ENCODE data around the gene RNF157. TPM values are rescaled to one million over a fixed set of nuclear protein-coding genes. Genes with fewer than 3 reads are reported as not detected.

The RNF157 gene
- polyA plus RNA-seq, 2 of the 4 experiments (the other 2 are of a cell fraction), result 7.2 to 8.5 TPM

GRCh38 chr17:76130473-76130872 is 109.8 kb downstream of the RNF157 start (continued):
- TF ChIP-seq ELK1 (IDR thresholded peaks at IDR 0.05; ENCODE audit: low read depth, low read length), result no peak
- no peak for TF ChIP-seq CBX8 (IDR thresholded peaks at IDR 0.05)
- no peak for TF ChIP-seq TFCP2L1 (CRISPR knock-in tag; IDR thresholded peaks at IDR 0.05)
- TF ChIP-seq MAX (IDR thresholded peaks at IDR 0.05), result no peak
- no peak for TF ChIP-seq FOSL2 (IDR thresholded peaks at IDR 0.05)
- TF ChIP-seq FOSL2 (CRISPR knock-in tag; IDR thresholded peaks at IDR 0.05), result no peak
- no peak for TF ChIP-seq MYC (IDR thresholded peaks at IDR 0.05; ENCODE audit: borderline replicate concordance, low read length)
- TF ChIP-seq PHF8 (IDR thresholded peaks at IDR 0.05; ENCODE audit: borderline replicate concordance, low read depth), result no peak
- no peak for TF ChIP-seq FOXS1 (CRISPR knock-in tag; IDR thresholded peaks at IDR 0.05)
- TF ChIP-seq JUNB (IDR thresholded peaks at IDR 0.05), result no peak
- TF ChIP-seq RFX5 (IDR thresholded peaks at IDR 0.05), result no peak
- no peak for TF ChIP-seq CHD4 (IDR thresholded peaks at IDR 0.05; ENCODE audit: borderline replicate concordance)
- TF ChIP-seq RARB (CRISPR knock-in tag; IDR thresholded peaks at IDR 0.05), result no peak
- no peak for TF ChIP-seq HDAC2 (IDR thresholded peaks at IDR 0.05)

GRCh38 chr17:76125922-76126321 is 114.4 kb downstream of the RNF157 start:
- TF ChIP-seq PBX3 (IDR thresholded peaks at IDR 0.05) (no peak), SMC3 (IDR thresholded peaks at IDR 0.05) (no peak), NFE2L2 (conservative IDR thresholded peaks at IDR 0.05; ENCODE audit: low read length) (no peak), RAD21 (conservative IDR thresholded peaks at IDR 0.05 in 1 of 2, IDR thresholded peaks at IDR 0.05 in 1 of 2) (no peak), EHMT2 (IDR thresholded peaks at IDR 0.05; ENCODE audit: low read depth) (no peak), CHD4 (IDR thresholded peaks at IDR 0.05; ENCODE audit: borderline replicate concordance) (no peak), TFCP2L1 (CRISPR knock-in tag; IDR thresholded peaks at IDR 0.05) (no peak), TP53 (CRISPR knock-in tag; IDR thresholded peaks at IDR 0.05) (no peak), PHF8 (IDR thresholded peaks at IDR 0.05; ENCODE audit: borderline replicate concordance, low read depth) (no peak), RARB (CRISPR knock-in tag; IDR thresholded peaks at IDR 0.05) (no peak), HDAC2 (IDR thresholded peaks at IDR 0.05) (no peak), POLR2AphosphoS2 (conservative IDR thresholded peaks at IDR 0.05; ENCODE audit: low read length) (no peak), HMGXB4 (CRISPR knock-in tag; IDR thresholded peaks at IDR 0.05; ENCODE audit: borderline replicate concordance) (no peak), RNF2 (IDR thresholded peaks at IDR 0.05; ENCODE audit: borderline replicate concordance, low read depth) (no peak), MAX (IDR thresholded peaks at IDR 0.05) (no peak), MAZ (IDR thresholded peaks at IDR 0.05; ENCODE audit: borderline replicate concordance, low read depth, low read length) (no peak), ZFP36 (IDR thresholded peaks at IDR 0.05; ENCODE audit: borderline replicate concordance, partially characterized antibody) (no peak), RFX5 (IDR thresholded peaks at IDR 0.05) (no peak), ESRRA (IDR thresholded peaks at IDR 0.05; ENCODE audit: borderline replicate concordance, low read length) (no peak)
- no peak overlapping the region for H3K4me3 ChIP-seq
- H3K27ac ChIP-seq, result no peak overlapping the region
- no peak overlapping the region for H3K4me2 ChIP-seq
- DNase-seq (ENCODE audit: low read depth in 1 of 2, low spot score in 1 of 2) (no peak), FAIRE-seq (peak; percentile 80), ATAC-seq (no peak)
- no peaks in the 10 kb centered on the region for H3K9me3 ChIP-seq
- CTCF ChIA-PET, result interaction anchor here (0.6 to 38.7 kb wide), 14 partner anchors 8 to 280 kb away, joined by 3 to 755 read pairs (median 8); partner anchors contain the start of genes EXOC7 and FOXJ1
- POLR2A ChIA-PET, result no interaction called here
- peaks cover 8% of the 10 kb centered on the region for H3K4me1 ChIP-seq
- WGBS (ENCODE audit: missing lambda C conversion rate), result 76% methylated on average over 1 of the region's 1 CpG
